HG03558 (cell line): ENCODE results near the gene TBX20.
"Not testable (repeated sequence)": the region's sequence is repeated elsewhere in the genome, so short reads cannot be mapped to it uniquely, and the experiment has no call there.

ENCODE experiments used
- ATAC-seq: cut with Tn5 transposase; IDR thresholded peaks from one replicate; pipeline ENCODE4 v1.9.1; 2021; ENCODE audit warnings: moderate number of reproducible peaks; ENCODE audit not compliant: unreplicated experiment; ENCODE audit errors: extremely low read depth

Gene TBX20

GRCh38 chr7:35228496-35229051 lies 25.3 kb downstream of the TBX20 start:
- not testable (repeated sequence) for ATAC-seq

- ATAC-seq, result not testable (repeated sequence)
Measured at GRCh38 chr7:35227438-35227837, 26.5 kb downstream of the TBX20 start.

- ATAC-seq, result not testable (repeated sequence)
Measured at GRCh38 chr7:35222445-35222844, 31.5 kb downstream of the TBX20 start.

GRCh38 chr7:35220176-35220575 lies 33.7 kb downstream of the TBX20 start:
- not testable (repeated sequence) for ATAC-seq

- ATAC-seq, result not testable (repeated sequence)
Measured at GRCh38 chr7:35216033-35216432, 37.9 kb downstream of the TBX20 start.

GRCh38 chr7:35215063-35215462 lies 38.8 kb downstream of the TBX20 start:
- not testable (repeated sequence) for ATAC-seq

- not testable (repeated sequence) for ATAC-seq
Measured at GRCh38 chr7:35206924-35207323, 47.0 kb downstream of the TBX20 start.

GRCh38 chr7:35204850-35205249 lies 49.0 kb downstream of the TBX20 start:
- not testable (repeated sequence) for ATAC-seq

GRCh38 chr7:35204031-35204430 lies 49.9 kb downstream of the TBX20 start:
- not testable (repeated sequence) for ATAC-seq

GRCh38 chr7:35202353-35202752 lies 51.5 kb downstream of the TBX20 start:
- not testable (repeated sequence) for ATAC-seq

- ATAC-seq, result not testable (repeated sequence)
Measured at GRCh38 chr7:35200170-35200569, 53.7 kb downstream of the TBX20 start.

- ATAC-seq, result not testable (repeated sequence)
Measured at GRCh38 chr7:35198370-35199140, 55.3 kb downstream of the TBX20 start.

- ATAC-seq, result not testable (repeated sequence)
Measured at GRCh38 chr7:35191571-35191970, 62.3 kb downstream of the TBX20 start.

- not testable (repeated sequence) for ATAC-seq
Measured at GRCh38 chr7:35190146-35190773, 63.6 kb downstream of the TBX20 start.

GRCh38 chr7:35186751-35187150 lies 67.1 kb downstream of the TBX20 start:
- not testable (repeated sequence) for ATAC-seq

GRCh38 chr7:35185908-35186731 lies 67.8 kb downstream of the TBX20 start:
- no peak for ATAC-seq

GRCh38 chr7:35185578-35185907 lies 68.4 kb downstream of the TBX20 start:
- ATAC-seq, result not testable (repeated sequence)

- not testable (repeated sequence) for ATAC-seq
Measured at GRCh38 chr7:35184961-35185360, 68.9 kb downstream of the TBX20 start.

- not testable (repeated sequence) for ATAC-seq
Measured at GRCh38 chr7:35183873-35184503, 69.9 kb downstream of the TBX20 start.

- ATAC-seq, result not testable (repeated sequence)
Measured at GRCh38 chr7:35180665-35181064, 73.2 kb downstream of the TBX20 start.
